OCI-LY7 (cell line): ENCODE data around the gene GCAT. TPM values are rescaled to one million over a fixed set of nuclear protein-coding genes. Genes with fewer than 3 reads are reported as not detected.

Experiments used
- BruUV-seq: library from RNA; stranded (reverse); fragments of 400-500 nt; replicated peaks from 2 replicates; lab custom pipeline; 2021; lab: Mats Ljungman, UMichigan
- CTCF ChIA-PET: fragments of 300-600 bp; sonication (Branson Sonifier 250); formaldehyde crosslinking; loops from one replicate; lab custom pipeline; 2022; ENCODE audit warnings: antibody characterized with exemption; ENCODE audit not compliant: unreplicated experiment; lab: Charles Lee
- POLR2A ChIA-PET: fragments of 300-600 bp; sonication (Branson Sonifier 250); formaldehyde crosslinking; loops from one replicate; lab custom pipeline; 2022; ENCODE audit warnings: antibody characterized with exemption; lab: Charles Lee
- DNase-seq: peaks from one replicate; pipeline ENCODE4 v3.0.0-alpha.2; 2015; ENCODE audit warnings: low spot score
- H2AFZ ChIP-seq: fragments of 200-600 bp; sonication (generic), shearing (Covaris generic); 2 replicates; pipeline ENCODE4 v1.6.1; 2014; ENCODE audit warnings: mild to moderate bottlenecking, antibody characterized with exemption, low read length, moderate library complexity
- H3K27ac ChIP-seq: fragments of 200-600 bp; sonication (generic); 2 replicates; pipeline ENCODE4 v1.5.1; 2014; ENCODE audit warnings: mixed run types, low read depth, mild to moderate bottlenecking, moderate library complexity, low read length, inconsistent platforms; ENCODE audit not compliant: poor library complexity, severe bottlenecking
- H3K36me3 ChIP-seq: fragments of 200-600 bp; sonication (generic); 2 replicates; pipeline ENCODE4 v1.6.1; 2014; ENCODE audit warnings: mild to moderate bottlenecking, antibody characterized with exemption, low read length, moderate library complexity, mixed read lengths; ENCODE audit not compliant: insufficient read depth
- H3K4me1 ChIP-seq: fragments of 200-600 bp; sonication (generic); 2 replicates; pipeline ENCODE4 v1.5.1; 2014; ENCODE audit warnings: mild to moderate bottlenecking, low read length; ENCODE audit not compliant: insufficient read depth, poor library complexity, severe bottlenecking
- H3K4me2 ChIP-seq: fragments of 200-600 bp; sonication (generic); 2 replicates; pipeline ENCODE4 v1.6.1; 2014; ENCODE audit warnings: mild to moderate bottlenecking, low read length
- H3K4me3 ChIP-seq: fragments of 200-600 bp; sonication (generic); 2 replicates; pipeline ENCODE4 v1.5.1; 2014; ENCODE audit warnings: mild to moderate bottlenecking, low read depth, low read length; ENCODE audit not compliant: poor library complexity, severe bottlenecking
- H3K79me2 ChIP-seq: fragments of 200-600 bp; sonication (generic); 2 replicates; pipeline ENCODE4 v1.6.1; 2016; ENCODE audit warnings: low read depth, mild to moderate bottlenecking, low read length, moderate library complexity, mixed read lengths; ENCODE audit not compliant: insufficient read depth
- H3K9me2 ChIP-seq: fragments of 200-600 bp; sonication (generic); 2 replicates; pipeline ENCODE4 v1.6.1; 2016; ENCODE audit warnings: mild to moderate bottlenecking, low read length, mixed read lengths; ENCODE audit not compliant: insufficient read depth
- H3K9me3 ChIP-seq: fragments of 200-600 bp; sonication (generic); 2 replicates; pipeline ENCODE4 v1.6.1; 2014; ENCODE audit warnings: mild to moderate bottlenecking, mixed run types, low read length, mixed read lengths
- H4K20me1 ChIP-seq: fragments of 200-600 bp; sonication (generic); 2 replicates; pipeline ENCODE4 v1.6.1; 2014; ENCODE audit warnings: mild to moderate bottlenecking, antibody characterized with exemption, low read length, moderate library complexity, mixed read lengths; ENCODE audit not compliant: insufficient read depth
- EZH2phosphoT487 ChIP-seq: fragments of 200-600 bp; sonication (generic); IDR thresholded peaks from 2 replicates; pipeline ENCODE4 v1.6.1; 2018; ENCODE audit warnings: low read depth, borderline replicate concordance, mild to moderate bottlenecking, mixed run types, antibody characterized with exemption, low read length, moderate library complexity, mixed read lengths
- intact Hi-C: fragments of 100-400 bp; cut with micrococcal nuclease; formaldehyde crosslinking; loops from one replicate; pipeline ENCODE4 v1.10.0; 2022; ENCODE audit not compliant: unreplicated experiment
- total RNA-seq, 2 experiments: library from RNA; depleted of rRNA in 1 of 2; stranded (reverse); fragments of >200 nt in 1 of 2; shearing (Covaris generic) in 1 of 2; gene quantifications; 2 replicates each; pipeline ENCODE4 v1.2.3, GENCODE V29; 2014 to 2022
- TF ChIP-seq, protein P1 (sequence below): fragments of 200-600 bp; sonication (generic); conservative IDR thresholded peaks from 2 replicates; pipeline ENCODE4 v1.5.1; 2014; ENCODE audit warnings: mild to moderate bottlenecking, antibody characterized with exemption, low read length, moderate library complexity, mixed read lengths

The GCAT gene
- total RNA-seq, 2 experiments from 2014 or later: 14.6 to 17.3 TPM

DNA sequence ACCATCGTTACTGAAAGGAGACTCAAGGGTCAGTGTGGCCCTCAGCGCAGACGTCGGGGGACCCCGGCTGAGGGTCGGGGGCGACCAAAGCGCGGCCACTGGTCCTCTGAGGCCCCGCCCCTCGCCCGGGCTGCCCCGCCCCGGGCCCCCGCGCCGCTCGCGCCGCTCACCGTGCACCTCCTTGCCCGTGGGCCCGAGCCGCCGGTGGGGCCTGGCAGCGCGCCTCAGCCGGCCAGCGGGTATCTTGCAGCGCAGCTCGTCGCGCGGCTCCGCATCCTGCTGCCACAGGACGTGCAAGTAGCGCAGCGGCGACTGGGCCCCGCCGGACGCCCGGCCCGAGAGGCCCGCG is 36.0 kb downstream of the GCAT start:
- H3K4me2 ChIP-seq: peak overlapping the region; percentile 92
- peak overlapping the region; percentile 72 for H3K27ac ChIP-seq
- H3K36me3 ChIP-seq: peaks cover 18% of the 10 kb centered on the region
- peak overlapping the region; percentile 38 for H2AFZ ChIP-seq
- BruUV-seq: no TSS peak
- H3K9me3 ChIP-seq: peaks cover 7% of the 10 kb centered on the region; the same call in 1 of the 2 replicates
- H3K79me2 ChIP-seq: peaks cover 29% of the 10 kb centered on the region
- intact Hi-C loops: no loop called here
- TF ChIP-seq, protein P1, sequence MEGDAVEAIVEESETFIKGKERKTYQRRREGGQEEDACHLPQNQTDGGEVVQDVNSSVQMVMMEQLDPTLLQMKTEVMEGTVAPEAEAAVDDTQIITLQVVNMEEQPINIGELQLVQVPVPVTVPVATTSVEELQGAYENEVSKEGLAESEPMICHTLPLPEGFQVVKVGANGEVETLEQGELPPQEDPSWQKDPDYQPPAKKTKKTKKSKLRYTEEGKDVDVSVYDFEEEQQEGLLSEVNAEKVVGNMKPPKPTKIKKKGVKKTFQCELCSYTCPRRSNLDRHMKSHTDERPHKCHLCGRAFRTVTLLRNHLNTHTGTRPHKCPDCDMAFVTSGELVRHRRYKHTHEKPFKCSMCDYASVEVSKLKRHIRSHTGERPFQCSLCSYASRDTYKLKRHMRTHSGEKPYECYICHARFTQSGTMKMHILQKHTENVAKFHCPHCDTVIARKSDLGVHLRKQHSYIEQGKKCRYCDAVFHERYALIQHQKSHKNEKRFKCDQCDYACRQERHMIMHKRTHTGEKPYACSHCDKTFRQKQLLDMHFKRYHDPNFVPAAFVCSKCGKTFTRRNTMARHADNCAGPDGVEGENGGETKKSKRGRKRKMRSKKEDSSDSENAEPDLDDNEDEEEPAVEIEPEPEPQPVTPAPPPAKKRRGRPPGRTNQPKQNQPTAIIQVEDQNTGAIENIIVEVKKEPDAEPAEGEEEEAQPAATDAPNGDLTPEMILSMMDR: no peak
- TF ChIP-seq EZH2phosphoT487: no peak
- POLR2A ChIA-PET: interaction anchor here (0.6 to 1.0 kb wide), 3 partner anchors 38 to 186 kb away, joined by 3 to 4 read pairs (median 3); no protein-coding TSS in a partner anchor
- no peaks in the 10 kb centered on the region for H3K9me2 ChIP-seq
- CTCF ChIA-PET: no interaction called here
- H4K20me1 ChIP-seq: no peaks in the 10 kb centered on the region
- H3K4me3 ChIP-seq: peak overlapping the region; percentile 85
- peaks cover 18% of the 10 kb centered on the region for H3K4me1 ChIP-seq
- DNase-seq: peak; percentile 69

DNA sequence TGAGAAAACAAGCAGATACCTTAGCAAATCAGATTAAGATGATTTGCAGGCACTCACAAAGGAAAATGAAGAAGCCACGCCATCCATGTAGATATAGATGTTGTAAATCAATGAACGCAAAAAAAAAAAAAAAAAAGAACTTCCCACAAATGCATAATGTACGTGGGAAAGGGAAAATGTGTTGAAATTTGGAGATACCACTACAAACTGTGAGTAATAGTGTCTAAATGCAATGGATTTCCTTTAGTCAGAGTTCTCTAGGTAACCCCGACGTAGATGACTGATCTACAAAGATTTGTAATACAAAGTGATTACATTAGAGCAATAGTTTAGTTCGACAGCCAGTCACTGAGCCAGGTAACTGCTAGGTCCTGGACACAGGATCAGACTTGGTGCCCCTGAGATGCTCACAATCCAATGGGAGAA is 37.2 kb downstream of the GCAT start:
- BruUV-seq: no TSS peak
- ChIA-PET POLR2A (no interaction called here), CTCF (no interaction called here)
- peaks cover 18% of the 10 kb centered on the region for H3K4me1 ChIP-seq
- H3K4me2 ChIP-seq: peak overlapping the region; percentile 16; the same call in 1 of the 2 replicates
- H3K4me3 ChIP-seq: peak overlapping the region; percentile 85
- TF ChIP-seq, protein P1: no peak
- TF ChIP-seq EZH2phosphoT487: no peak
- DNase-seq: no peak
- peak overlapping the region; percentile 39 for H3K27ac ChIP-seq
- intact Hi-C loops: no loop called here
- H3K9me3 ChIP-seq: peaks cover 7% of the 10 kb centered on the region; the same call in 1 of the 2 replicates
- H3K79me2 ChIP-seq: peaks cover 41% of the 10 kb centered on the region
- H2AFZ ChIP-seq: peak overlapping the region; percentile 12; the same call in 1 of the 2 replicates
- peaks cover 8% of the 10 kb centered on the region for H3K36me3 ChIP-seq
- no peaks in the 10 kb centered on the region for H3K9me2 ChIP-seq
- H4K20me1 ChIP-seq: no peaks in the 10 kb centered on the region

DNA sequence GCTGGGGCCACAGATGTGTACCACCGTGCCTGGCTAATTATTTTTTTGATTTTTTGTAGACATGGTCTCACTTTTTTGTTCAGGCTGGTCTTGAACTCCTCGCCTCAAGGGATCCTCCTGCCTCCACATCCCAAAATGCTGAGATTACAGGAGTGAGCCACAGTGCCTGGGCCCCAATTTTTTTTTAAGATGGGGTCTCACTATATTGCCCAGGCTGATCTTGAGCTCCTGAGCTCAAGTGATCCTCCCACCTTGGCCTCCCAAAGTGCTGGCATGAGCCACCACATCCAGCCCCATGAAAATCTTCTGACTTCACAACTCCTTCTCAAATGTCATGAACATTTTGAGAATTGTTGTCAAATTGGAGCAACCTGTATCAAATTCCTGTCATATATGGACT is 38.7 kb downstream of the GCAT start:
- Histone ChIP-seq H3K9me3 (peaks cover 7% of the 10 kb centered on the region; the same call in 1 of the 2 replicates), H3K79me2 (peaks cover 56% of the 10 kb centered on the region), H4K20me1 (no peaks in the 10 kb centered on the region), H3K4me1 (peaks cover 33% of the 10 kb centered on the region), H3K36me3 (peaks cover 17% of the 10 kb centered on the region), H2AFZ (no peak overlapping the region), H3K9me2 (no peaks in the 10 kb centered on the region), H3K4me3 (no peak overlapping the region), H3K4me2 (no peak overlapping the region), H3K27ac (no peak overlapping the region)
- DNase-seq: no peak
- POLR2A ChIA-PET: interaction anchor here (1.2 kb wide), 1 partner anchor 188 kb away, joined by 3 read pairs; the partner anchor contains the start of gene PDXP
- CTCF ChIA-PET: no interaction called here
- BruUV-seq: no TSS peak
- intact Hi-C loops: no loop called here
- TF ChIP-seq, protein P1: no peak
- no peak for TF ChIP-seq EZH2phosphoT487
